Thyroid gland (tissue), 4 donors: ENCODE measurements around the gene DAPK3. TPM values are rescaled to one million over a fixed set of nuclear protein-coding genes. Genes with fewer than 3 reads are reported as not detected.

Source experiments
- DNase-seq, 2 donors: peaks; one replicate each; pipeline ENCODE4 v3.0.0-alpha.2; 2019
- H3K27ac ChIP-seq, 3 donors: fragments of 200-600 bp; sonication (generic); 1 replicate in 2 of 3; 2 replicates in 1 of 3; pipeline ENCODE4 v1.5.1; 2016 to 2019; ENCODE audit warnings: mild to moderate bottlenecking in 1 of 3, moderate library complexity in 1 of 3
- H3K27me3 ChIP-seq: fragments of 200-600 bp; sonication (generic); one replicate; pipeline ENCODE4 v1.5.1; 2019
- H3K36me3 ChIP-seq, 2 donors: fragments of 200-600 bp; sonication (generic); one replicate each; pipeline ENCODE4 v1.5.1; 2016 to 2019
- H3K4me1 ChIP-seq, 2 donors: fragments of 200-600 bp; sonication (generic); one replicate each; pipeline ENCODE4 v1.5.1; 2017 to 2019
- H3K4me3 ChIP-seq, 3 donors: fragments of 200-600 bp; sonication (generic); replicated peaks in 1 of 3; 1 replicate in 2 of 3; 2 replicates in 1 of 3; pipeline ENCODE4 v1.5.1; 2016; ENCODE audit warnings: mild to moderate bottlenecking in 1 of 3
- H3K9me3 ChIP-seq: fragments of 200-600 bp; sonication (generic); one replicate; pipeline ENCODE4 v1.5.1; 2017
- POLR2A ChIP-seq, 2 donors: fragments of 450-650 bp; IDR thresholded peaks; one replicate each; pipeline ENCODE4 v1.6.1; 2017; ENCODE audit warnings: antibody characterized with exemption in 2 of 2, mild to moderate bottlenecking in 2 of 2, moderate library complexity in 1 of 2
- WGBS, 2 donors: methylation state at CpG; one replicate each; pipeline ENCODE4 v1.1.5; 2017; 5-methylcytosine and 5-hydroxymethylcytosine counted together
- intact Hi-C: fragments of 100-400 bp; cut with DNase I; formaldehyde crosslinking; loops from one replicate; pipeline ENCODE4 v1.15.1; 2023
- total RNA-seq, 4 donors: library from RNA; depleted of rRNA; stranded (reverse); fragments of >200 nt; gene quantifications; one replicate each; pipeline ENCODE4 v1.2.3, GENCODE V29; 2016
- TF ChIP-seq, protein P1 (sequence below), 6 experiments: fragments of 200-600 bp in 3 of 6; fragments of 450-650 bp in 3 of 6; sonication (generic) in 3 of 6; IDR thresholded peaks; one replicate each; pipeline ENCODE4 v1.5.1; 2016 to 2019; ENCODE audit warnings: antibody characterized with exemption in 6 of 6, mild to moderate bottlenecking in 2 of 6, inconsistent platforms in 1 of 6, moderate library complexity in 1 of 6

DAPK3 gene
- total RNA-seq, 4 donors from 2014 or later = 29.6 to 61.7 (median 40.3) TPM

DNA sequence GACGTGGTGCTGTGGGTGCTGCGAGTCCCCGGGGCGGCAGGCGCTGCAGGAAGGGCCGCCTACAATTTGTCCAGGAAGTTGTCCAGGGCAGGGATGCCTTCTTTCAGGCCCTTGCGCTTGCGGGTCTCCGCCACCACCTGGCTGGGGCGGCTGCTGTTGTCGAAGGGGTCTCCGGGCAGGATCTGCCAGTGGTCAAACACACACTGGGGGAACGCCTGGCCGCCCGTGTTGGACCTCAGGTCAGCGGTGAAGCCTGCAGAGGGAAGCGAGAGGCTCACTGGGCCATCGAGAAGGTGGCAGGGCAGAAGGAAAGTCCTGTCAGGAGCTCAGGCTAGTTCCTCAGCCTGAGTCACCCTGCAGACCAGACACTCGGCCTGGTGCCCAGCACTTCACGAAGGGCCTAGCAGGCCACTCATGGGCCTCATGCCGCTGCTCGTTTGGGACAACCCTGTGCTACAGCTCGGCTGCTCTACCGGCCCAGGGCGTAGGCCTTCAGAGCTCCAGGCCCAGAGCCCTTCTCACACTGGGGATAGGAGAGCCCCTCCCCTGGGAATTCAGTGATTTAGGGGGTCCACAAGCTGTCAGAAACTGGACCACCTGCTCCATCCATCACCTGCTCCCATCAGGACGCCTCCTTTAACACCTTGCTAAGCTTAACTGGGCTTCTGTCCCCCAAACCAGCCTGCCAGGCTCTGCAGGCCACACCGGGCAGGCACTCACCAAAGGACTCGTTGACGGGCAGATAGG, 5.8 kb upstream of the DAPK3 start:
- peak in 1 of 2 donors; percentile 72 for DNase-seq
- 92 to 95% methylated on average over 11 to 28 of the region's 29 CpGs for WGBS, 2 donors
- TF ChIP-seq, protein P1, sequence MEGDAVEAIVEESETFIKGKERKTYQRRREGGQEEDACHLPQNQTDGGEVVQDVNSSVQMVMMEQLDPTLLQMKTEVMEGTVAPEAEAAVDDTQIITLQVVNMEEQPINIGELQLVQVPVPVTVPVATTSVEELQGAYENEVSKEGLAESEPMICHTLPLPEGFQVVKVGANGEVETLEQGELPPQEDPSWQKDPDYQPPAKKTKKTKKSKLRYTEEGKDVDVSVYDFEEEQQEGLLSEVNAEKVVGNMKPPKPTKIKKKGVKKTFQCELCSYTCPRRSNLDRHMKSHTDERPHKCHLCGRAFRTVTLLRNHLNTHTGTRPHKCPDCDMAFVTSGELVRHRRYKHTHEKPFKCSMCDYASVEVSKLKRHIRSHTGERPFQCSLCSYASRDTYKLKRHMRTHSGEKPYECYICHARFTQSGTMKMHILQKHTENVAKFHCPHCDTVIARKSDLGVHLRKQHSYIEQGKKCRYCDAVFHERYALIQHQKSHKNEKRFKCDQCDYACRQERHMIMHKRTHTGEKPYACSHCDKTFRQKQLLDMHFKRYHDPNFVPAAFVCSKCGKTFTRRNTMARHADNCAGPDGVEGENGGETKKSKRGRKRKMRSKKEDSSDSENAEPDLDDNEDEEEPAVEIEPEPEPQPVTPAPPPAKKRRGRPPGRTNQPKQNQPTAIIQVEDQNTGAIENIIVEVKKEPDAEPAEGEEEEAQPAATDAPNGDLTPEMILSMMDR (IDR thresholded peaks at IDR 0.05) = no peak
- TF ChIP-seq POLR2A (IDR thresholded peaks at IDR 0.05) = no peak
- no peak overlapping the region for H3K4me3 ChIP-seq
- H3K9me3 ChIP-seq = no peaks in the 10 kb centered on the region
- no peaks in the 10 kb centered on the region for H3K4me1 ChIP-seq
- peaks cover 65 to 68% of the 10 kb centered on the region in 2 donors for H3K36me3 ChIP-seq
- intact Hi-C loops = no loop called here
- H3K27ac ChIP-seq = no peak overlapping the region
- H3K27me3 ChIP-seq = no peaks in the 10 kb centered on the region

DNA sequence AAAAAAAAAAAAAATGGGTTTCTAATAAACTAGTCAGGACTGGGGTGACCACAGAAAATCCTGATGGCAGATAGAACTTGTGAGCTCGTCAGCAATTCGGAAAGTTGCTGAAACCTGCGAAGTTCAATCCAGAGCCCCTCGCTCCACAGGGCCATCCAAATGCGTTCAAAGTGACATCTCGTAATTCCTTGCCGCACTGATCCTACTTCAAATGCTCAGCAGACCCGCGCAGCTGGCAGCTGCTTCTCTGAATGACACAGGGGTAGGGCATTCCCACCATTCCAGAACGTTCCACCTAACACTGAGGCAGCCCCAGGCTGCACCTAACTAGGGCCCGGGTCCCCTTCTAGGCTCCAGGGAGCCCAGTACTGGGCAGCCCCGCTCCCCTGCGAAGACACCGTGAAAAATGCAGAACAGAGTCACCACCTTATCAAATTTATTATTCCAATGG, 4.8 kb upstream of the DAPK3 start:
- intact Hi-C loops = no loop called here
- no peak overlapping the region for H3K27ac ChIP-seq
- no peaks in the 10 kb centered on the region for H3K4me1 ChIP-seq
- no peaks in the 10 kb centered on the region for H3K9me3 ChIP-seq
- TF ChIP-seq, protein P1 (IDR thresholded peaks at IDR 0.05) = no peak
- no peak for TF ChIP-seq POLR2A (IDR thresholded peaks at IDR 0.05)
- no peaks in the 10 kb centered on the region for H3K27me3 ChIP-seq
- H3K36me3 ChIP-seq = peaks cover 55 to 58% of the 10 kb centered on the region in 2 donors
- DNase-seq = no peak
- H3K4me3 ChIP-seq = no peak overlapping the region
- WGBS, 2 donors = 88 to 91% methylated on average over 14 of the region's 14 CpGs

DNA sequence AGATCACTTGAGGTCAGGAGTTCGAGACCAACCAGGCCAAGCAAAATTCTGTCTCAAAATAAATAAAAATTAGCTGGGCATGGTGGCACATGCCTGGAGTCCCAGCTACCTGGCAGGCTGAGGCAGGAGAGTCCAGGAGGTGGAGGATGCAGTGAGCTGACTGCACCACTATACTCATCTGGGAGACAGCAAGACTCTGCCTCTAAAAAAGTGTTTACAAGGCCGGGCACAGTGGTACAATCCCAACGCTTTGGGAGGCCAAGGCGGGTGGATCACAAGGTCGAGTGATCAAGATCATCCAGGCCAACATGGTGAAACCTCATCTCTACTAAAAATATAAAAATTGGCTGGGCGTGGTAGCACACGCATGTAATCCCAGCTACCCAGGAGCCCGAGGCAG, 4.2 kb upstream of the DAPK3 start:
- WGBS, 2 donors = 87 to 90% methylated on average over 8 of the region's 8 CpGs
- Histone ChIP-seq H3K27ac (no peak overlapping the region), H3K4me3 (no peak overlapping the region), H3K4me1 (peaks cover 0 to 3% of the 10 kb centered on the region in 2 donors), H3K9me3 (no peaks in the 10 kb centered on the region), H3K27me3 (no peaks in the 10 kb centered on the region), H3K36me3 (peaks cover 50 to 52% of the 10 kb centered on the region in 2 donors)
- DNase-seq = no peak
- no peak for TF ChIP-seq POLR2A (IDR thresholded peaks at IDR 0.05)
- TF ChIP-seq, protein P1 (IDR thresholded peaks at IDR 0.05) = no peak
- intact Hi-C loops = no loop called here

DNA sequence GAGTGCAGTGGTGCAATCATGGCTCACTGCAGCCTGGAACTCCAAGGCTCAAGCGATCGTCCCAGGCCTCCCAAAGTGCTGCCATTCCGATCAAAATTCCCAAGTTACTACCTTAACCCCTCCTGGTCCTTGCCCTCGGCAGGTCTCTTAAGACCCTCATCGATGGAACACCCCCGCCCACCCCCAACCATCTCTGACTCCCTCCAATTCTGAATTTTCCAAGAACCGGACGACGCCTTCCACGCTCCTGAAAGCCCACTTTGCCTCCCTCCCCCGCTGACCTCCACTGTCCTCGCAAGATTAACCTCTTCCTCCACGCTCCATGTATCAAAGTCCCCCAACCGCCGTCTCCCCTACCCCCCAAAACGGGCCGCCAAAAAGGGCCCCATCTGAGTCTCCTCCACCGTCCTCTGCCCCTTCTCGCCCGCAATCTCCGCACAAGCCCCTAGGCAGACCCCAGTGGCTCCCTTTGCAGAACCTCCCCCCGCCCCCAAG, 539 bp downstream of the DAPK3 start:
- Histone ChIP-seq H3K4me1 (peaks cover 15 to 23% of the 10 kb centered on the region in 2 donors), H3K9me3 (no peaks in the 10 kb centered on the region), H3K36me3 (peaks cover 12 to 28% of the 10 kb centered on the region in 2 donors), H3K27ac (peak overlapping the region; percentile 85 to 93 (median 90)), H3K27me3 (no peaks in the 10 kb centered on the region), H3K4me3 (peak overlapping the region; percentile 57 to 93 (median 93))
- 1% methylated on average over 22 of the region's 22 CpGs for WGBS, 2 donors
- intact Hi-C loops = no loop called here
- TF ChIP-seq, protein P1 (IDR thresholded peaks at IDR 0.05) = no peak
- no peak for TF ChIP-seq POLR2A (IDR thresholded peaks at IDR 0.05)
- peak; percentile 39 to 44 for DNase-seq
